Lower lobe of right lung (tissue), 2 donors: Measurements from ENCODE around the gene FN1. TPM values are rescaled to one million over a fixed set of nuclear protein-coding genes. Genes with fewer than 3 reads are reported as not detected.

Experiments used
- ATAC-seq, 2 donors: fragments of 200-7000 bp; cut with Tn5 transposase; one replicate each; pipeline ENCODE4 v1.9.1; 2020 to 2022; ENCODE audit warnings: mild to moderate bottlenecking in 2 of 2, moderate library complexity in 2 of 2
- DNase-seq: peaks from one replicate; pipeline ENCODE4 v3.0.0-alpha.2; 2020
- H3K27ac ChIP-seq: fragments of 200-600 bp; one replicate; pipeline ENCODE4 v1.8.0; 2022
- H3K27me3 ChIP-seq: fragments of 200-600 bp; one replicate; pipeline ENCODE4 v1.8.0; 2022; ENCODE audit warnings: low read depth
- H3K36me3 ChIP-seq: fragments of 200-600 bp; one replicate; pipeline ENCODE4 v1.8.0; 2022; ENCODE audit warnings: mild to moderate bottlenecking
- H3K4me1 ChIP-seq: fragments of 200-600 bp; one replicate; pipeline ENCODE4 v1.8.0; 2022
- H3K4me3 ChIP-seq: fragments of 200-600 bp; one replicate; pipeline ENCODE4 v1.8.0; 2022; ENCODE audit warnings: mild to moderate bottlenecking
- H3K9me3 ChIP-seq: fragments of 200-600 bp; one replicate; pipeline ENCODE4 v1.8.0; 2022
- CTCF ChIP-seq: fragments of 200-600 bp; IDR thresholded peaks from one replicate; pipeline ENCODE4 v1.8.0; 2022; ENCODE audit warnings: antibody characterized with exemption, mild to moderate bottlenecking
- intact Hi-C: fragments of 100-400 bp; cut with DNase I; formaldehyde crosslinking; loops from one replicate; pipeline ENCODE4 v1.11.0; 2022
- total RNA-seq: library from RNA; stranded (reverse); fragmentation: NEBNext Ultra II Directional; extraction: Animal tissue kit (Norgen Biotek cat#: 25700); gene quantifications from one replicate; pipeline ENCODE4 v1.2.1, GENCODE V29; 2021
- donor health status: DM: no; HTN: yes; CAD: no; lungs with severe emphysema.

The FN1 gene
- total RNA-seq, 1 donor from 2014 or later, result 1,248 TPM

GRCh38 chr2:215419769-215420470 lies 15.9 kb downstream of the FN1 start:
- DNase-seq, result no peak
- Histone ChIP-seq H3K27ac (no peak overlapping the region), H3K9me3 (no peaks in the 10 kb centered on the region), H3K4me3 (no peak overlapping the region), H3K27me3 (no peaks in the 10 kb centered on the region), H3K36me3 (peaks cover 58% of the 10 kb centered on the region), H3K4me1 (peaks cover 16% of the 10 kb centered on the region)
- intact Hi-C loops, result no loop called here
- TF ChIP-seq CTCF, result no peak
- peak in 1 of 2 donors; percentile 79 for ATAC-seq

- H3K4me1 ChIP-seq, result peaks cover 16% of the 10 kb centered on the region
- peak in 1 of 2 donors; percentile 18 for ATAC-seq
Measured at GRCh38 chr2:215419113-215419512, 16.8 kb downstream of the FN1 start.

GRCh38 chr2:215418064-215418963 lies 17.6 kb downstream of the FN1 start:
- DNase-seq (no peak), ATAC-seq (peak; percentile 74 to 88)
- H3K9me3 ChIP-seq, result no peaks in the 10 kb centered on the region
- TF ChIP-seq CTCF, result no peak
- H3K4me3 ChIP-seq, result no peak overlapping the region
- intact Hi-C loops, result no loop called here
- no peaks in the 10 kb centered on the region for H3K27me3 ChIP-seq
- no peak overlapping the region for H3K27ac ChIP-seq
- H3K36me3 ChIP-seq, result peaks cover 58% of the 10 kb centered on the region
- peaks cover 16% of the 10 kb centered on the region for H3K4me1 ChIP-seq

More at GRCh38 chr2:215419113-215419512, 16.8 kb downstream of the FN1 start:
- Histone ChIP-seq H3K27ac (no peak overlapping the region), H3K36me3 (peaks cover 58% of the 10 kb centered on the region), H3K4me3 (no peak overlapping the region), H3K9me3 (no peaks in the 10 kb centered on the region), H3K27me3 (no peaks in the 10 kb centered on the region)
- no peak for TF ChIP-seq CTCF
- intact Hi-C loops, result no loop called here
- DNase-seq, result no peak

- intact Hi-C loops, result no loop called here
- H3K4me3 ChIP-seq, result no peak overlapping the region
- H3K36me3 ChIP-seq, result peaks cover 59% of the 10 kb centered on the region
- no peak overlapping the region for H3K27ac ChIP-seq
- H3K4me1 ChIP-seq, result peaks cover 16% of the 10 kb centered on the region
- TF ChIP-seq CTCF, result no peak
- H3K9me3 ChIP-seq, result no peaks in the 10 kb centered on the region
- H3K27me3 ChIP-seq, result no peaks in the 10 kb centered on the region
- DNase-seq (no peak), ATAC-seq (no peak)
Measured at GRCh38 chr2:215417400-215417951, 18.4 kb downstream of the FN1 start.

- DNase-seq, result no peak
- ATAC-seq, result no peak
- Histone ChIP-seq H3K4me1 (peaks cover 16% of the 10 kb centered on the region), H3K36me3 (peaks cover 58% of the 10 kb centered on the region), H3K9me3 (no peaks in the 10 kb centered on the region), H3K27ac (no peak overlapping the region), H3K4me3 (no peak overlapping the region), H3K27me3 (no peaks in the 10 kb centered on the region)
- no peak for TF ChIP-seq CTCF
- intact Hi-C loops, result no loop called here
Measured at GRCh38 chr2:215416656-215417055, 19.2 kb downstream of the FN1 start.
